Adrenal gland (tissue), 5 donors: ENCODE data around the gene DDX47.

Experiments
- POLR2A ChIP-seq, 2 donors: fragments of 450-650 bp; IDR thresholded peaks; one replicate each; pipeline ENCODE4 v1.6.1; 2017; ENCODE audit warnings: antibody characterized with exemption in 2 of 2, mild to moderate bottlenecking in 2 of 2, moderate library complexity in 1 of 2
- TF ChIP-seq, protein P1 (sequence below), 6 experiments: fragments of 450-650 bp in 4 of 6; fragments of 200-600 bp in 2 of 6; sonication (generic) in 1 of 6; IDR thresholded peaks; 1 replicate in 5 of 6; 2 replicates in 1 of 6; pipeline versions ENCODE4 v1.5.1 to v1.8.0; 2016 to 2021; ENCODE audit warnings: antibody characterized with exemption in 6 of 6, mild to moderate bottlenecking in 2 of 6, moderate library complexity in 1 of 6
- donor health status: DM: no; HTN: no; CAD: no.

DNA sequence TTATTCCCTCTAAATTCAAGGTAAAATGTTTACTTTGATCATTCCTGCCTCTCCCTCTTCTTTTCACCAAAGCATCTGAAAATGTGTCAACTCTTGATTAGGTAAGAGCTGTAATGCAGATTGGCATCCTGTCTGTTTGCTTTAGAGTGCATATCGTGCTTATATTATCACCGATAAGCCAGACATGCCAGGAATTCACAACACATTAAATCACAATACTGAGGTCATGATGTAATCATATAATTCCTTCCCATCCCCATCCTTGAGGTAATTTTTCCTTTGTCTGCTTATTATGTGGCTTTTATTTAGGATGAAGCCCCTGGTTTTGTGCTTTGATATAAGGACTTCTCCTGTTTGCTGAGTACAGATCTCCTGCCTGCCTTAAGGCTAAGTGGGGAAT lies 10.2 kb downstream of the DDX47 start:
- TF ChIP-seq, protein P1, sequence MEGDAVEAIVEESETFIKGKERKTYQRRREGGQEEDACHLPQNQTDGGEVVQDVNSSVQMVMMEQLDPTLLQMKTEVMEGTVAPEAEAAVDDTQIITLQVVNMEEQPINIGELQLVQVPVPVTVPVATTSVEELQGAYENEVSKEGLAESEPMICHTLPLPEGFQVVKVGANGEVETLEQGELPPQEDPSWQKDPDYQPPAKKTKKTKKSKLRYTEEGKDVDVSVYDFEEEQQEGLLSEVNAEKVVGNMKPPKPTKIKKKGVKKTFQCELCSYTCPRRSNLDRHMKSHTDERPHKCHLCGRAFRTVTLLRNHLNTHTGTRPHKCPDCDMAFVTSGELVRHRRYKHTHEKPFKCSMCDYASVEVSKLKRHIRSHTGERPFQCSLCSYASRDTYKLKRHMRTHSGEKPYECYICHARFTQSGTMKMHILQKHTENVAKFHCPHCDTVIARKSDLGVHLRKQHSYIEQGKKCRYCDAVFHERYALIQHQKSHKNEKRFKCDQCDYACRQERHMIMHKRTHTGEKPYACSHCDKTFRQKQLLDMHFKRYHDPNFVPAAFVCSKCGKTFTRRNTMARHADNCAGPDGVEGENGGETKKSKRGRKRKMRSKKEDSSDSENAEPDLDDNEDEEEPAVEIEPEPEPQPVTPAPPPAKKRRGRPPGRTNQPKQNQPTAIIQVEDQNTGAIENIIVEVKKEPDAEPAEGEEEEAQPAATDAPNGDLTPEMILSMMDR (IDR thresholded peaks at IDR 0.05) = no peak
- TF ChIP-seq POLR2A (IDR thresholded peaks at IDR 0.05) = no peak
